Measurements from ENCODE around the gene RSRC1.
"Not testable (repeated sequence)": the region's sequence is repeated elsewhere in the genome, so short reads cannot be mapped to it uniquely, and the experiment has no call there.

The RSRC1 gene

GRCh38 chr3:158535918-158536317 lies 426.0 kb downstream of the RSRC1 start:
- in situ Hi-C loops (cut with MboI; ENCODE audit: low pct_unique_long_range_greater_than_20kb, low sequenced_read_pairs) = no loop called here
- DNase-seq = no peak

GRCh38 chr3:158539414-158540014 lies 429.6 kb downstream of the RSRC1 start:
- in situ Hi-C loops (cut with MboI; ENCODE audit: low pct_unique_long_range_greater_than_20kb, low sequenced_read_pairs) = no loop called here
- DNase-seq = peak; percentile 63

- in situ Hi-C loops (cut with MboI; ENCODE audit: low pct_unique_long_range_greater_than_20kb, low sequenced_read_pairs) = no loop called here
- no peak for DNase-seq
Observed at GRCh38 chr3:158540066-158540465, 430.2 kb downstream of the RSRC1 start.

GRCh38 chr3:158548691-158549090 lies 438.8 kb downstream of the RSRC1 start:
- no peak for DNase-seq
- in situ Hi-C loops (cut with MboI; ENCODE audit: low pct_unique_long_range_greater_than_20kb, low sequenced_read_pairs) = no loop called here

DNA sequence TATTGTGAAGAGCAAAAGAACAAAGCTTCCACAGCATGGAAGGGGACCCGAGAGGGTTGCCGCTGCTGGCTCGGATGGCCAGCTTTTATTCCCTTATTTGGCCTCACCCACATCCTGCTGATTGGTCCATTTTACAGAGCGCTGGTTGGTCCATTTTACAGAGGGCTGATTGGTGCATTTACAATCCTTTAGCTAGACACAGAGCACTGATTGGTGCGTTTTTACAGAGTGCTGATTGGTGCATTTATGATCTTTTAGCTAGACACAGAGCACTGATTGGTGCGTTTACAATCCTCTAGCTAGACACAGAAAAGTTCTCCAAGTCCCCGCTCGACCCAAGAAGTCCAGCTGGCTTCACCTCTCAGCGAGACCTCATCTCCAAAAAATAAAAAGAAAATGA lies 440.0 kb downstream of the RSRC1 start:
- in situ Hi-C loops (cut with MboI; ENCODE audit: low pct_unique_long_range_greater_than_20kb, low sequenced_read_pairs) = not testable (repeated sequence)

GRCh38 chr3:158552124-158552523 lies 442.2 kb downstream of the RSRC1 start:
- in situ Hi-C loops (cut with MboI; ENCODE audit: low pct_unique_long_range_greater_than_20kb, low sequenced_read_pairs) = no loop called here
- DNase-seq = no peak

More for the DNA sequence above, 440.0 kb downstream of the RSRC1 start:
- DNase-seq = not testable (repeated sequence)

GRCh38 chr3:158559504-158559903 lies 449.6 kb downstream of the RSRC1 start:
- DNase-seq = no peak
- in situ Hi-C loops (cut with MboI; ENCODE audit: low pct_unique_long_range_greater_than_20kb, low sequenced_read_pairs) = no loop called here

GRCh38 chr3:158560979-158561378 lies 451.1 kb downstream of the RSRC1 start:
- in situ Hi-C loops (cut with MboI; ENCODE audit: low pct_unique_long_range_greater_than_20kb, low sequenced_read_pairs) = no loop called here
- DNase-seq = no peak

DNA sequence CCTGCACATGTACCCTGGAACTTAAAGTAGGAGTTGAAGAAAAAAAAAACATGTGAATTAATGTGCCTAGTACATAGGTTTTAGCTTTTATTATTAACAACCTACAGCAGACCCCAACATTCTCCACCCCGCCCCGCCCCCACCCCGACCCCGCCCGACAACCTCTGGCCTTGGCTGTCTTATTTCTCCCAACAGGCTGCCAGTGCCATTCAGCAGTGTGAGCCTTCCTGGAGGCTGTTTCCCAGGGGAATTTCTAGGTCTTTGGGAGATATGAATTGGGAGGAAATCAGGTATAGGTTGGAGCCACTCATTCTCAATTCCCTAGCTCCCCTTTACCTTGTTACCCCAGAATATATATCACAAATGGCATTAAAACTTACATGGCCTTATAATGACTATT lies 452.8 kb downstream of the RSRC1 start:
- no peak for DNase-seq
- in situ Hi-C loops (cut with MboI; ENCODE audit: low pct_unique_long_range_greater_than_20kb, low sequenced_read_pairs) = no loop called here

GRCh38 chr3:158563076-158563475 lies 453.2 kb downstream of the RSRC1 start:
- DNase-seq = no peak
- in situ Hi-C loops (cut with MboI; ENCODE audit: low pct_unique_long_range_greater_than_20kb, low sequenced_read_pairs) = no loop called here

GRCh38 chr3:158565076-158565475 lies 455.2 kb downstream of the RSRC1 start:
- DNase-seq = no peak
- in situ Hi-C loops (cut with MboI; ENCODE audit: low pct_unique_long_range_greater_than_20kb, low sequenced_read_pairs) = no loop called here

GRCh38 chr3:158568784-158569183 lies 458.9 kb downstream of the RSRC1 start:
- in situ Hi-C loops (cut with MboI; ENCODE audit: low pct_unique_long_range_greater_than_20kb, low sequenced_read_pairs) = no loop called here
- no peak for DNase-seq

GRCh38 chr3:158569794-158570193 lies 459.9 kb downstream of the RSRC1 start:
- DNase-seq = no peak
- in situ Hi-C loops (cut with MboI; ENCODE audit: low pct_unique_long_range_greater_than_20kb, low sequenced_read_pairs) = no loop called here

- in situ Hi-C loops (cut with MboI; ENCODE audit: low pct_unique_long_range_greater_than_20kb, low sequenced_read_pairs) = no loop called here
- no peak for DNase-seq
Observed at GRCh38 chr3:158570999-158571702, 461.3 kb downstream of the RSRC1 start, which contains the start of gene MLF1. TSS of gene MLF1 (plus strand) at chr3:158571194. CDS start at chr3:158571301, 107 bp downstream.

- DNase-seq = no peak
- in situ Hi-C loops (cut with MboI; ENCODE audit: low pct_unique_long_range_greater_than_20kb, low sequenced_read_pairs) = no loop called here
Observed at GRCh38 chr3:158571969-158572765, 462.3 kb downstream of the RSRC1 start.

GRCh38 chr3:158572766-158573060 lies 462.8 kb downstream of the RSRC1 start:
- no peak for DNase-seq
- in situ Hi-C loops (cut with MboI; ENCODE audit: low pct_unique_long_range_greater_than_20kb, low sequenced_read_pairs) = no loop called here

- no peak for DNase-seq
- in situ Hi-C loops (cut with MboI; ENCODE audit: low pct_unique_long_range_greater_than_20kb, low sequenced_read_pairs) = no loop called here
Observed at GRCh38 chr3:158573714-158574113, 463.8 kb downstream of the RSRC1 start.

DNA sequence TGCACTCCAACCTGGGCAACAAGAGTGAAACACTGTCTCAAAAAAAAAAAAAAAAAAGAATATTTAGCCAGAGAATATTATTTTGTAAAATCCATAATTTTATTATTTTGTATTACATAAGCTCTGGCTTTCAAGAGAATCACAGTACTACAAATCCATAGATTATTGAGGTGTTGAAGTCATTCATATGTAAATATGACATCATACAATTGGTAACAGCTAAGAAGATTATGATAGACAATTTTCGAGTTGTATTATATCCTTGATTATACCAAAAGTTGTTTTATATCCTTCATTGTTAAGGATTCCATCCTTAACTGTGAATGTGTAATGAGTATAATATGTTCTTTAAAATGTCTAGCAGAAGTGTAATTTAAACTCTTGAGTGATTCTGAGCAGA lies 464.8 kb downstream of the RSRC1 start:
- DNase-seq = no peak
- in situ Hi-C loops (cut with MboI; ENCODE audit: low pct_unique_long_range_greater_than_20kb, low sequenced_read_pairs) = no loop called here

DNA sequence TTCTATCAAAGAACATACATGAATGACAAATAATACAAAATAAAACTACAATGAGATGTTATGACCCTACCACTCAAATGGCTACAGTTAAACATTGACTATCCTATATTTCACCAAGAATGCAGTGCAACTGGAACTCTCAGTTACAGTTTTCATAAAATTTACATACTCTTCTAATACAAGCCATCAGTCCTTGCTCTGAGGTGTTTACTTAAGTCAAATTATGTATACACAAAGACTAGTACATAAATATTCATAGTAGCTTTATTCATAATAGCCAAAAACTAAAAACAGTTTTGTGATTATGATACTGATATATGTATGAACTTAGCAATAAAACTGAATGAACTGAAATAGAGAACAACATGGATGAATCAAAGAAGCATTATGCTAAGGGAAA lies 480.3 kb downstream of the RSRC1 start:
- DNase-seq = no peak
- in situ Hi-C loops (cut with MboI; ENCODE audit: low pct_unique_long_range_greater_than_20kb, low sequenced_read_pairs) = no loop called here
